Measurements from ENCODE around the gene HMCN2.

The HMCN2 gene

GRCh38 chr9:130291474-130291873 lies 25.9 kb downstream of the HMCN2 start:
- in situ Hi-C loops (cut with HindIII; ENCODE audit: low pct_unique_long_range_greater_than_20kb, low sequenced_read_pairs): no loop called here
- no peak for DNase-seq (ENCODE audit: low read depth in 1 of 2, low spot score in 1 of 2)

GRCh38 chr9:130292106-130292505 lies 26.5 kb downstream of the HMCN2 start:
- no peak for TF ChIP-seq JUND (IDR thresholded peaks at IDR 0.05; ENCODE audit: low read depth)
- in situ Hi-C loops (cut with HindIII; ENCODE audit: low pct_unique_long_range_greater_than_20kb, low sequenced_read_pairs): no loop called here
- DNase-seq (ENCODE audit: low read depth in 1 of 2, low spot score in 1 of 2): no peak

More at GRCh38 chr9:130291474-130291873, 25.9 kb downstream of the HMCN2 start:
- TF ChIP-seq JUND (IDR thresholded peaks at IDR 0.05; ENCODE audit: low read depth): no peak

DNA sequence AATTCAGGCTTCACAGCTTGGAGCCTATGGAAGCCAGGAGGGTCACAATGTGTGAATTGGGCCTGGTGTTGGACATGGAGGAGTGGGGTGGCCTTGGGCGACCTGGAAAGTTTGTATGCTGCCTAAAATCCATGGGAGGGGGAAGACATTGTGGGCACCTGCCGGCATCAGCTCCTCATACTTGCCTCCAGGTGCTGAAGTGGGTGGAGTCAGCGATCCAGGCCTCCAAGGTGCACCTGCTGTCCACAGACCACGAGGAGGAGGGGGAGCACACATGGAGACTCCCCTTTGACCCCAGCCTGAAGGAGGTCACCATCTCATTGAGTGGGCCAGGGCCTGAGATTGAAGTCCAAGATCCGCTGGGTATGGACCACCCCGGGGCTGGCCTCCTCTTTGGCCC lies 29.1 kb downstream of the HMCN2 start:
- in situ Hi-C loops (cut with HindIII; ENCODE audit: low pct_unique_long_range_greater_than_20kb, low sequenced_read_pairs): no loop called here
- TF ChIP-seq JUND (IDR thresholded peaks at IDR 0.05; ENCODE audit: low read depth): no peak
- DNase-seq (ENCODE audit: low read depth in 1 of 2, low spot score in 1 of 2): no peak

GRCh38 chr9:130295431-130295830 lies 29.9 kb downstream of the HMCN2 start:
- in situ Hi-C loops (cut with HindIII; ENCODE audit: low pct_unique_long_range_greater_than_20kb, low sequenced_read_pairs): no loop called here
- TF ChIP-seq JUND (IDR thresholded peaks at IDR 0.05; ENCODE audit: low read depth): no peak

DNA sequence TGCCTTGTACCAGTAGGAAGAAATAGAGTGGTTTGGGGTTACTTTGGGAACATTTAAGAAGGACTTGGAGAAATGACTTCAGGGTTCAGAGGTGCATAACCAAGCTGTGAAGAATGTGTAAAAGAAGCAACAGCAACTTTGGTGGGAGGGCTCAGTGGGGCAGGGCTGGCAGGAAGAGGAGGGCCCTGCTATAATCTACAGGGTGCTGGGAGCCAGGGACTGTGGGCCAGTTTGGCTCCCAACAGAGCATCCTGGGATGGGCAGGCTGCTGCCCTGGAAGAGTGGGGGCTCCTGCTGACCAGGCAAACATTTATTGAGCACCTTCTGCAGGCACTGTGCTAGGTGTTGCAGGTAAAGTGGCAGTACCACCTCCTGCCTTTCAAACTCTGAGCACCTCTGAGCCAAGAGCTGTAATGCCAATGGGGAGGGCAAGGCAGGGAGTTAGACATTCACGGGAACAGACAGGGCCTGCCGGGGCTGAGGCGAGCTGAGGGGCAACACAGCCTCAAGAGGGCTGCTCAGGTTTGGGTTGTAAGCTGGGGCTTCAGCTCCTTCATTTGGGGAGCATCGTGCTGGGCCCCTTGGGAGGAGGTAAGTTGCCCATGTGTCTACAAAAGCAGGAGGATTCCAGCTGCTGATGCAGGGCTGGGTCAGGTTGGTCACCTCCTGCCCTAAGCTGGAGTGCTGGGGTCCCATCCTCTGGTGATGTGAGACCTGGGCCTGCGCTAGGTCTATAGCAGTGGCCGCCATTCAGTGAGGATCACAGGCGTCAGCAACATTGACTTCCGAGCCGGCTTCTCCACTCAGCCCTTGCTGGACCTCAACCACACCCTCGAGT lies 30.6 kb downstream of the HMCN2 start:
- DNase-seq (ENCODE audit: low read depth in 1 of 2, low spot score in 1 of 2): no peak
- in situ Hi-C loops (cut with HindIII; ENCODE audit: low pct_unique_long_range_greater_than_20kb, low sequenced_read_pairs): no loop called here
- TF ChIP-seq JUND (IDR thresholded peaks at IDR 0.05; ENCODE audit: low read depth): no peak

More at GRCh38 chr9:130295431-130295830, 29.9 kb downstream of the HMCN2 start:
- no peak for DNase-seq (ENCODE audit: low read depth in 1 of 2, low spot score in 1 of 2)

GRCh38 chr9:130296783-130297055 lies 31.2 kb downstream of the HMCN2 start:
- DNase-seq (ENCODE audit: low read depth in 1 of 2, low spot score in 1 of 2): no peak
- no peak for TF ChIP-seq JUND (IDR thresholded peaks at IDR 0.05; ENCODE audit: low read depth)
- in situ Hi-C loops (cut with HindIII; ENCODE audit: low pct_unique_long_range_greater_than_20kb, low sequenced_read_pairs): no loop called here

DNA sequence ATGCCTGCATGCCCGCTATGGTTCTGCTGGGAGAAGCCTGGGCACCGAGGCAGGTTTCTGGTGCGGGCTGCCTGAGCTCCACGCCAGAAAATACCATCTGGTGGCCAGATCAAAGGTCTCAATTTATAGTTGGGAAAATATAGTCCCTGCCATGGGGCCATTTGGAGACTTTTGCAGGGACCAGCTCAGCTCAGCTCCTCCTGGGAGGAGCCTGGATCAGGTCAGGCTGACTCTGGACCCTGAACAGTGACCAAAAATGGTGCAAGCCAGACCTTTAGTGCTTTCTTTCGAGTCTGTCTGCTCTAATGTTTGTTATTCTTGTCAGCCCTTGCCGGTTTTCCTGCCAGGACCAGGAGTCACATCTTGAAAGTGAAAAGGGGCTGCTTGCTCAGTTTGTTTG lies 31.8 kb downstream of the HMCN2 start:
- in situ Hi-C loops (cut with HindIII; ENCODE audit: low pct_unique_long_range_greater_than_20kb, low sequenced_read_pairs): no loop called here
- no peak for DNase-seq (ENCODE audit: low read depth in 1 of 2, low spot score in 1 of 2)
- no peak for TF ChIP-seq JUND (IDR thresholded peaks at IDR 0.05; ENCODE audit: low read depth)

DNA sequence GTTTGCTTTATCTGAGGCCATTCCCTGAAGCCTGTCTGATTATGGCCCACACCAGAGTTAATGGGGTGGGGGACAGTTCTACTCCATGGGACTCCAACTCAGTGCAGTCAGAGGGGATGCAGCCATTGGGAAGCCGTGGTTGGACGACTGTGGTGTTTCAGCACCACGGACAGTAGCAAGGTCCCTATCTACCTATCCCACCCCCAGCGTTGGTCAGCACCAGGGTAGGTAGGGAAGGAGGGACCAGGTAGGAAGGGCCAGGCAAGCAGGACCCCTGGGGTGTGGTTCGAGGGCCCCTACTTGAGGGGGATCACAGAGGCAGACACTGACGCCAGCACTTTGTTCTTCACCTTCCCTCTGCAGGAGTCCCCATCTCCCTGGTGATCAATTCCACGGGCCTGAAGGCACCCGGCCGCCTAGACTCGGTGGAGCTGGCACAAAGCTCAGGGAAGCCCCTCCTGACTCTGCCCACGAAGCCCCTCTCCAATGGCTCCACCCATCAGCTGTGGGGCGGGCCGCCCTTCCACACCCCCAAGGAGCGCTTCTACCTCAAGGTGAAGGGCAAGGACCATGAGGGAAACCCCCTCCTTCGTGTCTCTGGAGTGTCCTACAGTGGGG lies 33.2 kb downstream of the HMCN2 start:
- DNase-seq (ENCODE audit: low read depth in 1 of 2, low spot score in 1 of 2): peak; percentile 74 to 80
- TF ChIP-seq JUND (IDR thresholded peaks at IDR 0.05; ENCODE audit: low read depth): no peak
- in situ Hi-C loops (cut with HindIII; ENCODE audit: low pct_unique_long_range_greater_than_20kb, low sequenced_read_pairs): no loop called here

GRCh38 chr9:130299785-130300615 lies 34.4 kb downstream of the HMCN2 start:
- in situ Hi-C loops (cut with HindIII; ENCODE audit: low pct_unique_long_range_greater_than_20kb, low sequenced_read_pairs): no loop called here
- no peak for TF ChIP-seq JUND (IDR thresholded peaks at IDR 0.05; ENCODE audit: low read depth)
- DNase-seq (ENCODE audit: low read depth in 1 of 2, low spot score in 1 of 2): no peak

GRCh38 chr9:130300739-130301138 lies 35.2 kb downstream of the HMCN2 start:
- TF ChIP-seq JUND (IDR thresholded peaks at IDR 0.05; ENCODE audit: low read depth): no peak
- in situ Hi-C loops (cut with HindIII; ENCODE audit: low pct_unique_long_range_greater_than_20kb, low sequenced_read_pairs): no loop called here

DNA sequence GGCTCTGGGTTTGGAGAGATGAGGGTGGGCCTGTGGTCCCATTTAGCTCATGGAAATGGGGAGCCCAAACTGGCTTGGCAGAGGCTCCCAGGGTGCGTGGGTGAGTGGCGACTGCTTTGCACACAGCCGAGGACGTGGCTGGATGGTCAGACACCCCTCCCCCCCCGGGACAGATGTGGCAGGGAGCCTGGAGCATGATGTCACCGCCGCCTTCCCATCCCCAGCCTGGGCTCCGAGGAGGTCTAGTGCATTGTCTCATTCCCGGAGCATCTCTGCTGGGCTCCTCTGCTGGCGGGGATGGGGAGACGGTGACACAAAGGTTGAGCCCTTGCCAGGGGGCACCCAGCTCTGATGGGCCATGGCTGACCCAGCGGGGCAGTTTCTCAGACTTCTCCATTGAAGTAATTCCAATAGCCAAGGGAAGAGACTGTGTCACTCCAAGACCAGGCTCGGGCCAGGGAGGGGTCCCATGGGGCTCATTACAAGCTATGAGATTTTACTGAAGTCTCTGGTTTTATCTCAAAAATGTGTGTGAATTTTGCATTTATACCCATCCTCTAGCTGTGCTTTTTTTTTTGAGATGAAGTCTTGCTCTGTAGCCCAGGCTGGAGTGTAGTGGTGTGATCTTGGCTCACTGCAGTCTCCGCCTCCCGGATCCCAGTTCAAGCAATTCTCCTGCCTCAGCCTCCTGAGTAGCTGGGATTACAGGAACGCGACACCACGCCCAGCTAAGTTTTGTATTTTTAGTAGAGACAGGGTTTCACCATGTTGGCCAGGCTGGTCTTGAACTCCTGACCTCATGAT lies 36.1 kb downstream of the HMCN2 start:
- DNase-seq (ENCODE audit: low read depth in 1 of 2, low spot score in 1 of 2): no peak
- no peak for TF ChIP-seq JUND (IDR thresholded peaks at IDR 0.05; ENCODE audit: low read depth)
- in situ Hi-C loops (cut with HindIII; ENCODE audit: low pct_unique_long_range_greater_than_20kb, low sequenced_read_pairs): no loop called here

More at GRCh38 chr9:130300739-130301138, 35.2 kb downstream of the HMCN2 start:
- no peak for DNase-seq (ENCODE audit: low read depth in 1 of 2, low spot score in 1 of 2)

All from T47D (cell line).